Endothelial cell (in vitro differentiated cells): ENCODE data around the gene ZNF593OS. TPM values are rescaled to one million over a fixed set of nuclear protein-coding genes. Genes with fewer than 3 reads are reported as not detected.

Source experiments
- DNase-seq: peaks from one replicate; pipeline ENCODE4 v3.0.0; 2021; ENCODE audit warnings: low spot score
- H3K27ac Mint-ChIP-seq: one replicate; pipeline ENCODE4 v1.8.0; 2021; ENCODE audit warnings: mixed read lengths, inconsistent platforms; ENCODE audit not compliant: unreplicated experiment
- H3K27me3 Mint-ChIP-seq: one replicate; pipeline ENCODE4 v1.8.0; 2021; ENCODE audit warnings: mild to moderate bottlenecking, moderate library complexity, mixed read lengths, inconsistent platforms; ENCODE audit not compliant: unreplicated experiment
- H3K36me3 Mint-ChIP-seq: one replicate; pipeline ENCODE4 v1.8.0; 2021; ENCODE audit warnings: mild to moderate bottlenecking, low read depth, mixed read lengths, inconsistent platforms; ENCODE audit not compliant: unreplicated experiment
- H3K4me1 Mint-ChIP-seq: one replicate; pipeline ENCODE4 v1.8.0; 2021; ENCODE audit warnings: mild to moderate bottlenecking, mixed read lengths, inconsistent platforms; ENCODE audit not compliant: unreplicated experiment
- H3K4me3 Mint-ChIP-seq: one replicate; pipeline ENCODE4 v1.8.0; 2021; ENCODE audit warnings: mild to moderate bottlenecking, mixed read lengths, inconsistent platforms; ENCODE audit not compliant: unreplicated experiment
- H3K9me3 Mint-ChIP-seq: one replicate; pipeline ENCODE4 v1.8.0; 2021; ENCODE audit warnings: mixed read lengths, inconsistent platforms; ENCODE audit not compliant: unreplicated experiment
- total RNA-seq: library from RNA; stranded (reverse); fragmentation: NEBNext Ultra II Directional; extraction: Animal tissue kit (Norgen Biotek cat#: 25700); gene quantifications from one replicate; pipeline ENCODE4 v1.2.1, GENCODE V29; 2021; ENCODE audit not compliant: unreplicated experiment
- TF ChIP-seq, protein P1 (sequence below): fragments of 200-600 bp; sonication (generic); IDR thresholded peaks from one replicate; pipeline ENCODE4 v1.5.0; 2021; ENCODE audit warnings: antibody characterized with exemption; ENCODE audit not compliant: unreplicated experiment

The ZNF593OS gene
- total RNA-seq, 1 donor from 2014 or later = not detected

DNA sequence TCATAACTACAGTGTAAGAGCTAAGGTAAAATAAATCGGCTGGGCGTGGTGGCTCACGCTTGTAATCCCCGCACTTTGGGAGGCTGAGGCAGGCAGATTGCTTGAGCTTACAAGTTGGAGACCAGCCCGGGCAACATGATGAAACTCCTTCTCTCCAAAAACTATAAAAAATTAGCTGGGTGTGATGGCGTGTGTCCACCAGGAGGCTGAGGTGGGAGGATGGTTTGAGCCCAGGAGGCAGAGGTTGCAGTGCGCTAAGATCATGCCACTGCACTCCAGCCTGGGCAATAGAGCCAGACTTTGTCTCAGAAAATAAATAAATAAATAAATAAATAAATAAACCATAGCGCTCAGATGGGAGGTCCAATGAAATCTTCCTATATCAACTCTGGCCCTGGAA is 29.5 kb downstream of the ZNF593OS start:
- no peaks in the 10 kb centered on the region for H3K36me3 Mint-ChIP-seq
- DNase-seq = no peak
- H3K27me3 Mint-ChIP-seq = peaks cover under 1% of the 10 kb centered on the region
- no peak overlapping the region for H3K4me3 Mint-ChIP-seq
- H3K9me3 Mint-ChIP-seq = no peaks in the 10 kb centered on the region
- H3K4me1 Mint-ChIP-seq = no peaks in the 10 kb centered on the region
- TF ChIP-seq, protein P1, sequence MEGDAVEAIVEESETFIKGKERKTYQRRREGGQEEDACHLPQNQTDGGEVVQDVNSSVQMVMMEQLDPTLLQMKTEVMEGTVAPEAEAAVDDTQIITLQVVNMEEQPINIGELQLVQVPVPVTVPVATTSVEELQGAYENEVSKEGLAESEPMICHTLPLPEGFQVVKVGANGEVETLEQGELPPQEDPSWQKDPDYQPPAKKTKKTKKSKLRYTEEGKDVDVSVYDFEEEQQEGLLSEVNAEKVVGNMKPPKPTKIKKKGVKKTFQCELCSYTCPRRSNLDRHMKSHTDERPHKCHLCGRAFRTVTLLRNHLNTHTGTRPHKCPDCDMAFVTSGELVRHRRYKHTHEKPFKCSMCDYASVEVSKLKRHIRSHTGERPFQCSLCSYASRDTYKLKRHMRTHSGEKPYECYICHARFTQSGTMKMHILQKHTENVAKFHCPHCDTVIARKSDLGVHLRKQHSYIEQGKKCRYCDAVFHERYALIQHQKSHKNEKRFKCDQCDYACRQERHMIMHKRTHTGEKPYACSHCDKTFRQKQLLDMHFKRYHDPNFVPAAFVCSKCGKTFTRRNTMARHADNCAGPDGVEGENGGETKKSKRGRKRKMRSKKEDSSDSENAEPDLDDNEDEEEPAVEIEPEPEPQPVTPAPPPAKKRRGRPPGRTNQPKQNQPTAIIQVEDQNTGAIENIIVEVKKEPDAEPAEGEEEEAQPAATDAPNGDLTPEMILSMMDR = no peak
- no peak overlapping the region for H3K27ac Mint-ChIP-seq

DNA sequence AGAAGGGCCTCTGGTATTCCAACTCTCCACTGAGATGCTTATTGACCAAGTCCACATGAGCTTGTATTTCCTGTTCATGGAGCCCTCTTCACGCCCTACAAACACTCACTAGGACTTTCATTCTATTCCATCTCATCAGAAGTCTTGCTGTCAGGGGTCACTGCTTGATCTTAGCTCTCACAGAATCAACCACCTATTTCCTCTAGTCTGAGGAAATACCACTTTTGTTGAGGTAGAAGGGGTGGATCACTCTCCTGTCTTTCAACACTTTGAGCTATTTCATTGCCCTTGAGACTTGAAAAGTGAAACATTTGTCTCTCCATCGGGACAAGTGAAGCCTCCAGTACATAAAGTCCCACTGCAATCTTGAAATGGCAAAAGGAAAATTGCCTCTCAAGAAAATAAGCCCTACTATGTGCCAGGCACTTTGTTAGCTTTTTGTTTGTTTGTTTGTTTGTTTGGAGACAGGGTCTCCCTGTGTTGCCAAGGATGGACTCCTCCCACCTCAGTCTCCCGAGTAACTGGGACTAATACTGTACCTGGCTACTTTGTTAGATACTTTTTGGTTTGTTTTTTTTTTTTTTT is 32.6 kb downstream of the ZNF593OS start:
- H3K9me3 Mint-ChIP-seq = no peaks in the 10 kb centered on the region
- H3K27me3 Mint-ChIP-seq = no peaks in the 10 kb centered on the region
- DNase-seq = no peak
- H3K27ac Mint-ChIP-seq = no peak overlapping the region
- no peak overlapping the region for H3K4me3 Mint-ChIP-seq
- H3K36me3 Mint-ChIP-seq = no peaks in the 10 kb centered on the region
- TF ChIP-seq, protein P1 = no peak
- H3K4me1 Mint-ChIP-seq = no peaks in the 10 kb centered on the region

DNA sequence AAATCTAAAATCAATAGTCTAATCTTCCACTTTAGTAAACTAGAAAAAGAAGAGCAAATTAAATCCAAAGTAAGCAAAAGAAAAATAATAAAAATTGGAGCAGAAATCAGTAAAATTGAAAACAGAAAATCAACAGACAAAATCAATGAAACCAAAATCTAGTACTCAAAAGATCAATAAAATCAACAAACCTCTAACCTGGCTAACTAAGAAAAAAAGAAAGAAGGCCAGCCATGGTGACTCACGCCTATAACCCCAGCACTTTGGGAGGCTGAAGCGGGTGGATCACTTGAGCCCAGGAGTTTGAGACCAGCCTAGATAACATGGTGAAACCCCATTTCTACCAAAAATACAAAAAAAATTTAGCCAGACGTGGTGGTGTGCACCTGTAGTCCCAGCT is 37.2 kb downstream of the ZNF593OS start:
- H3K27me3 Mint-ChIP-seq = no peaks in the 10 kb centered on the region
- DNase-seq = no peak

DNA sequence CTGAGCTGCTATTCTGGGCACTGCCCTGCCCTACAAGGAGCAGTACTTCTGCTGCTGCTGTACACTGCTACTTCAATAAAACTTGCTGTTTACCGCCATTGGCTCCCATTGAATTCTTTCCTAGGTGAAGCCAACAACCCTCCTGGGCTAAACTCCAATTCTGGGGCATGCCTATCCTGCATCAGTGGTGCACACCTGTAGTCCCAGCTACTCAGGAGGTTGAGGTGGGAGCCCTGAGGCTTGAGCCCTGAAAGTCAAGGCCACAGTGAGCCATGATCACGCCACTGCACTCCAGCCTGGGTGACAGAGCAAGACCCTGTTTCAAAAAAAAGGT is 38.8 kb downstream of the ZNF593OS start:
- H3K4me3 Mint-ChIP-seq = no peak overlapping the region
- H3K9me3 Mint-ChIP-seq = no peaks in the 10 kb centered on the region
- H3K27me3 Mint-ChIP-seq = peaks cover 2% of the 10 kb centered on the region
- no peak overlapping the region for H3K27ac Mint-ChIP-seq
- no peak for DNase-seq
- no peaks in the 10 kb centered on the region for H3K36me3 Mint-ChIP-seq
- TF ChIP-seq, protein P1 = no peak
- peaks cover 3% of the 10 kb centered on the region for H3K4me1 Mint-ChIP-seq

More for the DNA sequence above, 37.2 kb downstream of the ZNF593OS start:
- no peak overlapping the region for H3K4me3 Mint-ChIP-seq
- H3K4me1 Mint-ChIP-seq = no peaks in the 10 kb centered on the region
- TF ChIP-seq, protein P1 = no peak
- H3K27ac Mint-ChIP-seq = no peak overlapping the region
- H3K9me3 Mint-ChIP-seq = no peaks in the 10 kb centered on the region
- H3K36me3 Mint-ChIP-seq = no peaks in the 10 kb centered on the region

DNA sequence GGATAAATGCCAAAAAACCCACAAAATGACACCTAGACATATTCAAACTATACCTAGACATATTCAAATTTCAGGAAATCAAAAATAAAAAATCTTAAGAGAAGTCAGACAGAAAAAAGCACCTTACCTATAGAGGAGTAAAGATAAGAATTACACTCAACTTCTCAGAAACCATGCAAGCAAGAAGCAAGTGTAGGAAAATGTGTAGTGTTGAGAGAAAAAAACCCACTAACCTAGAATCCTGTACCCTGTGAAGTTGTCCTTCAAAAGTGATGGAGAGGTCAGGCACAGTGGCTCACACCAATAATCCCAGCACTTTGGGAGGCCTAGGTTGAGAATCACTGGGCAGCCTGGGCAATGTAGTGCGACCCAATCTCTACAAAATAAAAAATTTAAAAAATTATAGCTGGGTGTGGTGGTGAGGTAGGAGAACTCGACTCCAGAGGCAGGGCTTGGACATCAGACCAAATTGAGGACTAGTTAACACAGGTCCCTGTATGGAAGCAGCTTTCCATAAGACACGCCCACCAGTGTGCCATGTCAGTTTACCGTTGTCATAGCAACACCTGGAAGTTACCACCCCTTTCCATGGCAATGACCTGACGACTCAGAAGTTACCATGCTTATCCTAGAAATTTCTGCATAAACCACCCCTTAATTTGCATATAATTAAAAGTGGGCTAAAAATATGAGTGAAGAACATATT is 39.4 kb downstream of the ZNF593OS start:
- Mint-ChIP-seq H3K27me3 (peaks cover 2% of the 10 kb centered on the region), H3K27ac (no peak overlapping the region), H3K36me3 (no peaks in the 10 kb centered on the region), H3K4me3 (no peak overlapping the region), H3K9me3 (no peaks in the 10 kb centered on the region), H3K4me1 (peaks cover 8% of the 10 kb centered on the region)
- no peak for DNase-seq
- TF ChIP-seq, protein P1 = no peak
